ENCODE data around the gene VSNL1.

The VSNL1 gene

GRCh38 chr2:17657759-17658158, 117.3 kb downstream of the VSNL1 start:
- Histone ChIP-seq H3K36me3 (ENCODE audit: control insufficient read depth in 1 of 2, insufficient read depth in 2 of 2, low read length in 2 of 2) (peaks cover 4% of the 10 kb centered on the region in 2 donors), H3K4me1 (ENCODE audit: control insufficient read depth in 1 of 2, insufficient read depth in 2 of 2, low read length in 2 of 2) (no peaks in the 10 kb centered on the region), H3K27ac (ENCODE audit: low read depth, low read length) (no peak overlapping the region), H3K27me3 (ENCODE audit: control insufficient read depth in 1 of 2, insufficient read depth in 2 of 2, low read length in 2 of 2) (no peaks in the 10 kb centered on the region), H3K9ac (ENCODE audit: low read depth in 1 of 2, low read length in 2 of 2) (no peak overlapping the region), H3K9me3 (ENCODE audit: control insufficient read depth in 1 of 2, low read length in 2 of 2) (no peaks in the 10 kb centered on the region), H3K4me3 (ENCODE audit: low read depth in 1 of 2, low read length in 2 of 2) (no peak overlapping the region)

- no peaks in the 10 kb centered on the region for H3K4me1 ChIP-seq (ENCODE audit: control insufficient read depth in 1 of 2, insufficient read depth in 2 of 2, low read length in 2 of 2)
- H3K9me3 ChIP-seq (ENCODE audit: control insufficient read depth in 1 of 2, low read length in 2 of 2) = no peaks in the 10 kb centered on the region
- peaks cover 4% of the 10 kb centered on the region in 2 donors for H3K36me3 ChIP-seq (ENCODE audit: control insufficient read depth in 1 of 2, insufficient read depth in 2 of 2, low read length in 2 of 2)
- no peaks in the 10 kb centered on the region for H3K27me3 ChIP-seq (ENCODE audit: control insufficient read depth in 1 of 2, insufficient read depth in 2 of 2, low read length in 2 of 2)
- no peak overlapping the region for H3K9ac ChIP-seq (ENCODE audit: low read depth in 1 of 2, low read length in 2 of 2)
- H3K27ac ChIP-seq (ENCODE audit: low read depth, low read length) = no peak overlapping the region
- H3K4me3 ChIP-seq (ENCODE audit: low read depth in 1 of 2, low read length in 2 of 2) = no peak overlapping the region
These were observed 117.9 kb downstream of the VSNL1 start for GRCh38 chr2:17658251-17658843.

GRCh38 chr2:17660219-17660618, 119.7 kb downstream of the VSNL1 start:
- Histone ChIP-seq H3K27ac (ENCODE audit: low read depth, low read length) (no peak overlapping the region), H3K27me3 (ENCODE audit: control insufficient read depth in 1 of 2, insufficient read depth in 2 of 2, low read length in 2 of 2) (no peaks in the 10 kb centered on the region), H3K4me1 (ENCODE audit: control insufficient read depth in 1 of 2, insufficient read depth in 2 of 2, low read length in 2 of 2) (no peaks in the 10 kb centered on the region), H3K4me3 (ENCODE audit: low read depth in 1 of 2, low read length in 2 of 2) (no peak overlapping the region), H3K9ac (ENCODE audit: low read depth in 1 of 2, low read length in 2 of 2) (no peak overlapping the region), H3K9me3 (ENCODE audit: control insufficient read depth in 1 of 2, low read length in 2 of 2) (no peaks in the 10 kb centered on the region), H3K36me3 (ENCODE audit: control insufficient read depth in 1 of 2, insufficient read depth in 2 of 2, low read length in 2 of 2) (peaks cover 9% of the 10 kb centered on the region in 2 donors)

GRCh38 chr2:17661460-17661859, 121.0 kb downstream of the VSNL1 start:
- Histone ChIP-seq H3K4me1 (ENCODE audit: control insufficient read depth in 1 of 2, insufficient read depth in 2 of 2, low read length in 2 of 2) (no peaks in the 10 kb centered on the region), H3K9me3 (ENCODE audit: control insufficient read depth in 1 of 2, low read length in 2 of 2) (no peaks in the 10 kb centered on the region), H3K9ac (ENCODE audit: low read depth in 1 of 2, low read length in 2 of 2) (no peak overlapping the region), H3K36me3 (ENCODE audit: control insufficient read depth in 1 of 2, insufficient read depth in 2 of 2, low read length in 2 of 2) (peaks cover 9 to 15% of the 10 kb centered on the region in 2 donors), H3K4me3 (ENCODE audit: low read depth in 1 of 2, low read length in 2 of 2) (no peak overlapping the region), H3K27me3 (ENCODE audit: control insufficient read depth in 1 of 2, insufficient read depth in 2 of 2, low read length in 2 of 2) (no peaks in the 10 kb centered on the region), H3K27ac (ENCODE audit: low read depth, low read length) (no peak overlapping the region)

GRCh38 chr2:17662723-17663122, 122.2 kb downstream of the VSNL1 start:
- H3K27ac ChIP-seq (ENCODE audit: low read depth, low read length) = no peak overlapping the region
- H3K4me3 ChIP-seq (ENCODE audit: low read depth in 1 of 2, low read length in 2 of 2) = no peak overlapping the region
- H3K4me1 ChIP-seq (ENCODE audit: control insufficient read depth in 1 of 2, insufficient read depth in 2 of 2, low read length in 2 of 2) = no peaks in the 10 kb centered on the region
- H3K9ac ChIP-seq (ENCODE audit: low read depth in 1 of 2, low read length in 2 of 2) = no peak overlapping the region
- H3K36me3 ChIP-seq (ENCODE audit: control insufficient read depth in 1 of 2, insufficient read depth in 2 of 2, low read length in 2 of 2) = peaks cover 9 to 23% of the 10 kb centered on the region in 2 donors
- H3K9me3 ChIP-seq (ENCODE audit: control insufficient read depth in 1 of 2, low read length in 2 of 2) = no peaks in the 10 kb centered on the region
- H3K27me3 ChIP-seq (ENCODE audit: control insufficient read depth in 1 of 2, insufficient read depth in 2 of 2, low read length in 2 of 2) = no peaks in the 10 kb centered on the region

GRCh38 chr2:17664534-17664933, 124.0 kb downstream of the VSNL1 start:
- peaks cover 11 to 32% of the 10 kb centered on the region in 2 donors for H3K36me3 ChIP-seq (ENCODE audit: control insufficient read depth in 1 of 2, insufficient read depth in 2 of 2, low read length in 2 of 2)
- H3K9ac ChIP-seq (ENCODE audit: low read depth in 1 of 2, low read length in 2 of 2) = no peak overlapping the region

GRCh38 chr2:17667898-17668297, 127.4 kb downstream of the VSNL1 start:
- Histone ChIP-seq H3K36me3 (ENCODE audit: control insufficient read depth in 1 of 2, insufficient read depth in 2 of 2, low read length in 2 of 2) (peaks cover 14 to 32% of the 10 kb centered on the region in 2 donors), H3K27me3 (ENCODE audit: control insufficient read depth in 1 of 2, insufficient read depth in 2 of 2, low read length in 2 of 2) (no peaks in the 10 kb centered on the region), H3K9me3 (ENCODE audit: control insufficient read depth in 1 of 2, low read length in 2 of 2) (no peaks in the 10 kb centered on the region), H3K27ac (ENCODE audit: low read depth, low read length) (no peak overlapping the region), H3K9ac (ENCODE audit: low read depth in 1 of 2, low read length in 2 of 2) (no peak overlapping the region), H3K4me1 (ENCODE audit: control insufficient read depth in 1 of 2, insufficient read depth in 2 of 2, low read length in 2 of 2) (no peaks in the 10 kb centered on the region), H3K4me3 (ENCODE audit: low read depth in 1 of 2, low read length in 2 of 2) (no peak overlapping the region)

More at GRCh38 chr2:17664534-17664933, 124.0 kb downstream of the VSNL1 start:
- Histone ChIP-seq H3K27ac (ENCODE audit: low read depth, low read length) (no peak overlapping the region), H3K9me3 (ENCODE audit: control insufficient read depth in 1 of 2, low read length in 2 of 2) (no peaks in the 10 kb centered on the region), H3K4me1 (ENCODE audit: control insufficient read depth in 1 of 2, insufficient read depth in 2 of 2, low read length in 2 of 2) (no peaks in the 10 kb centered on the region), H3K4me3 (ENCODE audit: low read depth in 1 of 2, low read length in 2 of 2) (no peak overlapping the region), H3K27me3 (ENCODE audit: control insufficient read depth in 1 of 2, insufficient read depth in 2 of 2, low read length in 2 of 2) (no peaks in the 10 kb centered on the region)

GRCh38 chr2:17672583-17673317, 132.3 kb downstream of the VSNL1 start:
- Histone ChIP-seq H3K36me3 (ENCODE audit: control insufficient read depth in 1 of 2, insufficient read depth in 2 of 2, low read length in 2 of 2) (peaks cover 10 to 15% of the 10 kb centered on the region in 2 donors), H3K27me3 (ENCODE audit: control insufficient read depth in 1 of 2, insufficient read depth in 2 of 2, low read length in 2 of 2) (no peaks in the 10 kb centered on the region), H3K4me3 (ENCODE audit: low read depth in 1 of 2, low read length in 2 of 2) (no peak overlapping the region), H3K4me1 (ENCODE audit: control insufficient read depth in 1 of 2, insufficient read depth in 2 of 2, low read length in 2 of 2) (no peaks in the 10 kb centered on the region), H3K9me3 (ENCODE audit: control insufficient read depth in 1 of 2, low read length in 2 of 2) (no peaks in the 10 kb centered on the region), H3K9ac (ENCODE audit: low read depth in 1 of 2, low read length in 2 of 2) (no peak overlapping the region), H3K27ac (ENCODE audit: low read depth, low read length) (no peak overlapping the region)

- H3K36me3 ChIP-seq (ENCODE audit: control insufficient read depth in 1 of 2, insufficient read depth in 2 of 2, low read length in 2 of 2) = peaks cover 5 to 6% of the 10 kb centered on the region in 2 donors
- no peaks in the 10 kb centered on the region for H3K4me1 ChIP-seq (ENCODE audit: control insufficient read depth in 1 of 2, insufficient read depth in 2 of 2, low read length in 2 of 2)
- H3K9ac ChIP-seq (ENCODE audit: low read depth in 1 of 2, low read length in 2 of 2) = no peak overlapping the region
- H3K9me3 ChIP-seq (ENCODE audit: control insufficient read depth in 1 of 2, low read length in 2 of 2) = no peaks in the 10 kb centered on the region
- H3K4me3 ChIP-seq (ENCODE audit: low read depth in 1 of 2, low read length in 2 of 2) = no peak overlapping the region
- H3K27me3 ChIP-seq (ENCODE audit: control insufficient read depth in 1 of 2, insufficient read depth in 2 of 2, low read length in 2 of 2) = no peaks in the 10 kb centered on the region
- no peak overlapping the region for H3K27ac ChIP-seq (ENCODE audit: low read depth, low read length)
These were observed 134.3 kb downstream of the VSNL1 start for GRCh38 chr2:17674817-17675216.

- no peak overlapping the region for H3K27ac ChIP-seq (ENCODE audit: low read depth, low read length)
- H3K9me3 ChIP-seq (ENCODE audit: control insufficient read depth in 1 of 2, low read length in 2 of 2) = no peaks in the 10 kb centered on the region
- no peaks in the 10 kb centered on the region for H3K27me3 ChIP-seq (ENCODE audit: control insufficient read depth in 1 of 2, insufficient read depth in 2 of 2, low read length in 2 of 2)
- H3K4me3 ChIP-seq (ENCODE audit: low read depth in 1 of 2, low read length in 2 of 2) = no peak overlapping the region
- no peak overlapping the region for H3K9ac ChIP-seq (ENCODE audit: low read depth in 1 of 2, low read length in 2 of 2)
- peaks cover 0 to 32% of the 10 kb centered on the region in 2 donors for H3K36me3 ChIP-seq (ENCODE audit: control insufficient read depth in 1 of 2, insufficient read depth in 2 of 2, low read length in 2 of 2)
- H3K4me1 ChIP-seq (ENCODE audit: control insufficient read depth in 1 of 2, insufficient read depth in 2 of 2, low read length in 2 of 2) = no peaks in the 10 kb centered on the region
These were observed 139.6 kb downstream of the VSNL1 start for GRCh38 chr2:17680119-17680518.
